ENCODE data around the gene CCDC138.

CCDC138 gene

DNA sequence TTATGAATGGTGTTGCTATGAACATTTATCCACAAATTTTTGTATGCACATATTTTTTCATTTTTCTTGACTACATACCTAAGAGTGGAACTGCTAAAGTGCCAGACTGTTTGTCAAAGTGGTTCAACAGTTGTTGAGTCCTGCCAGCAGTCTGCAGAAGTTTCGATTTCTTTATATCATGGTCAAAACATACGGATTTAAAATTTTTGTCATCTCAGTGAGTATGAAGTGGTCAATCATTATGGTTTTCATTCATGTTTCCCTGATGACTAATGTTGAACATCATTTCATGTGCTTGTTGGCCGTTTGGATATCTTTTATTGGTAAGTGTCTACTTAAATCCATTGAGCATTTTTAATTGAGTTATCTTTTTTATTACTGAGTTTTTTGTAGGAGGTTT, 39.2 kb downstream of the CCDC138 start:
- no peak for DNase-seq (ENCODE audit: low read depth in 2 of 2, low spot score in 1 of 2)

DNA sequence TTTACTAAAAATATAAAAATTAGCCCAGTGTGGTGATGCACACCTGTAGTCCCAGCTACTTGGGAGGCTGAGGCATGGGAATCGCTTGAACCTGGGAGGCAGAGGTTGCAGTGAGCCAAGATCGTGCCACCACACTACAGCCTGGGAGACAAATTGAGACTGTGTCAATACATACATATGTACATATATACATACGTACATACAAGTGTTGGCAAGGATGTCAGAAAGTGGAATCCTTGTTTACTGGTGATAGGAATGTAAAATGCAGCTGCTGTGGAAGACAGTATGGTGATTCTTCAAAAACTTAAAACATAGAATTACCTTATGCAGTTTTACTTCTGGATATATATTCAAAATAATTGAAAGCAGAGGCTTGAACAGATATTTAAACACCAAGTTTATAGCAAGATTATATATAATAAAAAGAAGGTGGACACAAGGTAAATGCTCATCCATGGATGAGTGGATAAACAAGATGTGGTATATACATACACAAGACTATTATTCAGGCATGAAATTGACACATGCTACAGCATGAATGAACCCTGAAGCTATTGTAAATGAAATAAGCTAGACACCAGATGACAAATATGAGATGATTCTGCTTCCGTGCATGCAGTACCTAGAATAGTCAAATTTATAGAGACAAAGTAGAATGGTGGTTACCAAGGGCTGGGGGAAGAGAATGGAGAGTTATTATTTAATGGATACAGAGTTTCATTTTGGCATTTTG, 43.2 kb downstream of the CCDC138 start:
- DNase-seq (ENCODE audit: low read depth in 2 of 2, low spot score in 1 of 2), result no peak

- DNase-seq (ENCODE audit: low read depth in 2 of 2, low spot score in 1 of 2), result no peak
Measured at GRCh38 chr2:108833219-108833618, 46.6 kb downstream of the CCDC138 start.

DNA sequence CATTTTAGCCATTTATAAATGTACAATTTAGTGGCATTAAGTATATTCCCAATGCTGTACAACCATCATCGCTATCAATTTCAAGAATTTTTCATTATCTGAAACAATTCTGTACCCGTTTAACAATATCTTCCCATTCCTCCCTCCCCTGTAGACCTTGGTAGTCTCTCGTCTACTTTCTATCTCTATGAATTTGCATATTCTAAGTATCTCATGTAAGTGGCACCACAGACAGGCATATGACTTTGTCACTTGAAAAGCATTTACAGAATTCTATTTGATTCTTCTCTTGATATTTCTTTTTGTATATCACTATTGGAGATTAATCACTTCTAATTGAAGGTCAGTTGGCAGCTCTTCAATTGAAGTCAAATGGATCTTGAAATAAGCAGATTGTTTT, 48.0 kb downstream of the CCDC138 start:
- DNase-seq (ENCODE audit: low read depth in 2 of 2, low spot score in 1 of 2), result no peak

GRCh38 chr2:108835040-108835439, 48.5 kb downstream of the CCDC138 start:
- no peak for DNase-seq (ENCODE audit: low read depth in 2 of 2, low spot score in 1 of 2)

DNA sequence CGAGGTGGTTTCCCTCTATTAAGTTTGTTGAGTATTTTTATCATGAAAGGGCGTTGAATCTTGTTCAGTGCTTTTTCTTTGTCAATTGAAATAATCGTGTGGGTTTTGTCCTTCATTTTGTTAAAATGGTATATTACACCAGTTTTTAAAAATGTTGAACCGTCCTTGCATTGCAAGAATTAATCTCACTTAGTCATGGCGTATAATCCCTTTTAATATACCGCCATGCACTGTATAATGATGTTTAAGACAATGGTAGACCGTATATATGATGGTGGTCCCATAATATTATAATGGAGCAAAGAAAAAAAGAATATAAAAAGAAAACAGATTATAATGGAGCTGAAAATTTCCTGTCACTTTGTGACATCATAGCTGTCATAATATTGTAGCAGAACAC, 50.6 kb downstream of the CCDC138 start:
- no peak for DNase-seq (ENCODE audit: low read depth in 2 of 2, low spot score in 1 of 2)

GRCh38 chr2:108841506-108841905, 54.9 kb downstream of the CCDC138 start:
- no peak for DNase-seq (ENCODE audit: low read depth in 2 of 2, low spot score in 1 of 2)

GRCh38 chr2:108845923-108846322, 59.4 kb downstream of the CCDC138 start:
- no peak for DNase-seq (ENCODE audit: low read depth in 2 of 2, low spot score in 1 of 2)

- no peak for DNase-seq (ENCODE audit: low read depth in 2 of 2, low spot score in 1 of 2)
Measured at GRCh38 chr2:108847000-108847399, 60.4 kb downstream of the CCDC138 start.

- no peak for DNase-seq (ENCODE audit: low read depth in 2 of 2, low spot score in 1 of 2)
Measured at GRCh38 chr2:108852375-108852774, 65.8 kb downstream of the CCDC138 start.

GRCh38 chr2:108853421-108853820, 66.8 kb downstream of the CCDC138 start:
- DNase-seq (ENCODE audit: low read depth in 2 of 2, low spot score in 1 of 2), result no peak

GRCh38 chr2:108854484-108854883, 67.9 kb downstream of the CCDC138 start:
- no peak for DNase-seq (ENCODE audit: low read depth in 2 of 2, low spot score in 1 of 2)

DNA sequence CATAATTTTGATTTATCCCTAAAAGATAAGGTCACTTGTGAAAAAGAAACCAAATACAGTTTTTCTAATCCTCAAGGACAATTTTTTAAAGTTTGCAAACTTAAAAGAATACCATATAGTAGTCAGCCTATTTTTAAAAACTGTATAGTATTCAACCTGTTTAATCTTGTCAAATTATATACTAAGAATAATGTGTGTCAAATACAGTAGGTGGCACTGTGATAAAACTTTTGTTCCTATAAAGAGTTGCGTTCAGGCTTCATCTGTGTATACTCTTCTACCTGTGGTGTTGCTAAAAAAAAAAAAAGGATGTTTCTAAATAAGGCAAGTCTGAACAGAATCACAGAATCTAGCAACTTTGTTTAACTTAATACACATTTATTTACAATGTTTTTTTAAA, 68.6 kb downstream of the CCDC138 start:
- DNase-seq (ENCODE audit: low read depth in 2 of 2, low spot score in 1 of 2), result no peak

DNA sequence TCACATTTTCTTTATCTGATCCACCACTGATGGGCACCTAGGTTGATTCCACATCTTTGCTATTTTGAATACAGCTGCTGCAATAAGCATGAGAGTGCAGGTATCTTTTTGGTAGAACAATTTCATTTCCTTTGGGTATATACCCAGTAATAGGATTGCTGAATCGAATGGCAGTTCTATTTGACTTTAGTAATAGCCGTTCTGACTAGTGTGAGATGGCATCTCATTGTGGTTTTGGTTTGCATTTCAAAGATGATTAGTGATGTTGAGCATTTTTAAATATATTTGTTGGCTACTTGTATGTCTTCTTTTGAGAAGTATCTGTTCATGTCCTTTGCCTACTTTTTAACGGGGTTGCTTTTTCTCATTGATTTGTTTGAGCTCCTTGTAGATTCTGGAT, 72.3 kb downstream of the CCDC138 start:
- DNase-seq (ENCODE audit: low read depth in 2 of 2, low spot score in 1 of 2), result no peak

DNA sequence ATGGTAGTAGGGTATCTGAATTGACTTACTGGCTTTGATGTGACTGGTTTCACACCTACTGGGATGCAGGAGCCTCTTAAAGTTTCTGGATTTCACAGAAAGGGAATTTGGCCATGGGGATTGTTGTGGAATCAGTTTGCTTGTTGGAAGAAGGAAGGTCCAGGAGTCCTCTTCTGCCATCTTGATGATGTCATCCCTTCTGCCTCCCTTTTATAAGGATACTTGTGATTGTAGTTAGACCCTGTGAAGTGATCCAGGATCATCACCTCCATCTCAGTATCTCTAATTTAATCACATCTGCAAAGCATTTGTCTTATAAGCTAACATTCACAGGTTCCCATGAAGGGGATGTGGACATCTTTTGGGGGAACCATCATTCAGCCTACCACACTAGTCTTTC, 79.5 kb downstream of the CCDC138 start:
- DNase-seq (ENCODE audit: low read depth in 2 of 2, low spot score in 1 of 2), result no peak

GRCh38 chr2:108868911-108869310, 82.3 kb downstream of the CCDC138 start:
- DNase-seq (ENCODE audit: low read depth in 2 of 2, low spot score in 1 of 2), result no peak

- no peak for DNase-seq (ENCODE audit: low read depth in 2 of 2, low spot score in 1 of 2)
Measured at GRCh38 chr2:108869542-108869941, 83.0 kb downstream of the CCDC138 start.

- DNase-seq (ENCODE audit: low read depth in 2 of 2, low spot score in 1 of 2), result no peak
Measured at GRCh38 chr2:108870069-108870644, 83.6 kb downstream of the CCDC138 start.

DNA sequence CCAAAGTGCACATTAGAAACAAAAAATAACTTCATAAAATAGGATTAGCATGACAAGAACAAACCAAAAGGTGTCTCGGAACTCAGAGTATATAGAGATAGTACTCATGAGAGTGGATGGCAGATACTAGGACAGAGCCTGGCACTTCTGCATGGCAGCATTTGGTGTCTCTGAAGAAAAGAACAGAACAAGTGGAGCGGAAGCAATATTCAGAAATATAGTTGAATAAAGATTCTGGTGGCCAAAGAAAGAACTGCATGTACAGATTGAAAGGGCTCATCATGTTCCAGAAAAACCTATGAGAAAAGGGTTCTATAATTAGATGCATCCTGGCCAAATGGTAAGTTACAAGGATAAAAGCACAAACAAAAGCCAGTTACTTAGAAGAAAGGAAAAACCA, 90.9 kb downstream of the CCDC138 start:
- no peak for DNase-seq (ENCODE audit: low read depth in 2 of 2, low spot score in 1 of 2)

GRCh38 chr2:108878276-108878675, 91.7 kb downstream of the CCDC138 start:
- DNase-seq (ENCODE audit: low read depth in 2 of 2, low spot score in 1 of 2), result no peak

DNA sequence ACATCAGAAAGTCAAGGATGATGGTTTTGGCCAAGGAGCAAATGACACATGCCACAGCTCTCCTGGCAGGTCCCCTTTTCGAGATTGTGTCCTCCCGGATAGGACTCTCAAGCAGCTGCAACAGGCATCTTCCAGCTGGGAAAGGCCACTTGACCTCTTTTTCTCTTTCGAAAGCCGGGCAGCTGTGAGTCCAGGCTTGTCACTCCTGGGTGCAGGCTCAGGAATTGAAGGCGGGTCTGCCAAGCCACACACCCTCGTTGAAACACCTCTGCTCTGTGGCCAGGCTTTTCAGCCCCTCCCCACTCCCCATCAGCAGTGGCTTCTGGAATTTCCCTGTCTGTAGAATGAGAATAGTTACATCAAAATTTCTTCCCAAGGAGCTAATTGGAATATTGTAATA, 98.0 kb downstream of the CCDC138 start:
- no peak for DNase-seq (ENCODE audit: low read depth in 2 of 2, low spot score in 1 of 2)

- no peak for DNase-seq (ENCODE audit: low read depth in 2 of 2, low spot score in 1 of 2)
Measured at GRCh38 chr2:108889907-108890306, 103.3 kb downstream of the CCDC138 start.

- no peak for DNase-seq (ENCODE audit: low read depth in 2 of 2, low spot score in 1 of 2)
Measured at GRCh38 chr2:108893277-108893676, 106.7 kb downstream of the CCDC138 start.
